Mucosa of descending colon (tissue), 3 donors: ENCODE results near the gene FOXP1. TPM values are rescaled to one million over a fixed set of nuclear protein-coding genes. Genes with fewer than 3 reads are reported as not detected.

Experiments used
- ATAC-seq: fragments of 200-7000 bp; cut with Tn5 transposase; one replicate; pipeline ENCODE4 v1.9.1; 2020; ENCODE audit warnings: mild to moderate bottlenecking, moderate library complexity
- DNase-seq, 3 donors: peaks; one replicate each; pipeline ENCODE4 v3.0.0-alpha.2; 2020
- H3K36me3 ChIP-seq: fragments of 200-600 bp; one replicate; pipeline ENCODE4 v1.8.0; 2021; ENCODE audit warnings: low read depth, mild to moderate bottlenecking
- H3K4me1 ChIP-seq: fragments of 200-600 bp; one replicate; pipeline ENCODE4 v1.8.0; 2021; ENCODE audit warnings: low read depth, mild to moderate bottlenecking
- H3K4me3 ChIP-seq: fragments of 200-600 bp; one replicate; pipeline ENCODE4 v1.8.0; 2021; ENCODE audit warnings: mild to moderate bottlenecking
- H3K9me3 ChIP-seq: fragments of 200-600 bp; one replicate; pipeline ENCODE4 v1.8.0; 2021; ENCODE audit warnings: mild to moderate bottlenecking
- CTCF ChIP-seq: fragments of 200-600 bp; IDR thresholded peaks from one replicate; pipeline ENCODE4 v1.8.0; 2022; ENCODE audit warnings: antibody characterized with exemption, mild to moderate bottlenecking
- intact Hi-C, 2 donors: fragments of 100-400 bp; cut with DNase I in 1 of 2; cut with micrococcal nuclease in 1 of 2; formaldehyde crosslinking; loops; one replicate each; pipeline versions ENCODE4 v1.11.0 to v1.11.1; 2022; cut with DNase I, micrococcal nuclease
- total RNA-seq, 3 donors: library from RNA; stranded (reverse); fragmentation: NEBNext Ultra II Directional in 2 of 3; extraction: Animal tissue kit (Norgen Biotek cat#: 25700) in 2 of 3; gene quantifications; one replicate each; pipeline versions ENCODE4 v1.2.1 to v1.2.4, GENCODE V29; 2021 to 2023
- donor health status: DM: no; HTN: no; CAD: no; lungs with moderate emphysema.
- donor health status: DM: no; HTN: no; CAD: no.
- donor health status: DM: no; HTN: yes; CAD: no.

FOXP1 gene
- total RNA-seq, 3 donors from 2014 or later, result 133 to 217 (median 214) TPM

GRCh38 chr3:71513081-71513480 is 70.4 kb downstream of the FOXP1 start:
- Histone ChIP-seq H3K4me1 (peaks cover 16% of the 10 kb centered on the region), H3K36me3 (no peaks in the 10 kb centered on the region), H3K9me3 (no peaks in the 10 kb centered on the region), H3K4me3 (no peak overlapping the region)
- TF ChIP-seq CTCF, result no peak
- no peak for DNase-seq
- intact Hi-C loops, result no loop called here
- no peak for ATAC-seq

- DNase-seq, result no peak
- intact Hi-C loops, result no loop called here
- H3K9me3 ChIP-seq, result no peaks in the 10 kb centered on the region
- no peak for TF ChIP-seq CTCF
- no peak overlapping the region for H3K4me3 ChIP-seq
- ATAC-seq, result no peak
- H3K36me3 ChIP-seq, result no peaks in the 10 kb centered on the region
- H3K4me1 ChIP-seq, result peaks cover 16% of the 10 kb centered on the region
These were observed 71.0 kb downstream of the FOXP1 start for GRCh38 chr3:71512544-71512943.

GRCh38 chr3:71512000-71512399 is 71.5 kb downstream of the FOXP1 start:
- no peak overlapping the region for H3K4me3 ChIP-seq
- H3K4me1 ChIP-seq, result peaks cover 16% of the 10 kb centered on the region
- intact Hi-C loops, result no loop called here
- H3K9me3 ChIP-seq, result no peaks in the 10 kb centered on the region
- peak; percentile 80 for ATAC-seq
- no peak for TF ChIP-seq CTCF
- no peaks in the 10 kb centered on the region for H3K36me3 ChIP-seq
- DNase-seq, result peak in 1 of 3 donors; percentile 50

GRCh38 chr3:71511446-71511845 is 72.1 kb downstream of the FOXP1 start:
- peaks cover 14% of the 10 kb centered on the region for H3K4me1 ChIP-seq
- no peaks in the 10 kb centered on the region for H3K9me3 ChIP-seq
- intact Hi-C loops, result no loop called here
- no peak overlapping the region for H3K4me3 ChIP-seq
- ATAC-seq (no peak), DNase-seq (no peak)
- H3K36me3 ChIP-seq, result no peaks in the 10 kb centered on the region
- TF ChIP-seq CTCF, result no peak

GRCh38 chr3:71511037-71511436 is 72.5 kb downstream of the FOXP1 start:
- H3K4me3 ChIP-seq, result no peak overlapping the region
- intact Hi-C loops, result no loop called here
- DNase-seq (no peak), ATAC-seq (no peak)
- no peaks in the 10 kb centered on the region for H3K9me3 ChIP-seq
- H3K4me1 ChIP-seq, result peaks cover 10% of the 10 kb centered on the region
- H3K36me3 ChIP-seq, result no peaks in the 10 kb centered on the region
- TF ChIP-seq CTCF, result no peak

- no peak for TF ChIP-seq CTCF
These were observed 73.0 kb downstream of the FOXP1 start for GRCh38 chr3:71510510-71510909.

More at GRCh38 chr3:71510510-71510909, 73.0 kb downstream of the FOXP1 start:
- no peak for DNase-seq
- intact Hi-C loops, result no loop called here
- H3K4me3 ChIP-seq, result no peak overlapping the region
- H3K4me1 ChIP-seq, result peaks cover 8% of the 10 kb centered on the region
- H3K36me3 ChIP-seq, result no peaks in the 10 kb centered on the region
- no peak for ATAC-seq
- no peaks in the 10 kb centered on the region for H3K9me3 ChIP-seq
